Astrocyte (in vitro differentiated cells and primary cell): ENCODE data around the gene VSNL1. TPM values are rescaled to one million over a fixed set of nuclear protein-coding genes. Genes with fewer than 3 reads are reported as not detected.
"Not testable (repeated sequence)": the region's sequence is repeated elsewhere in the genome, so short reads cannot be mapped to it uniquely, and the experiment has no call there.

ENCODE experiments used
- DNase-seq: peaks from one replicate; pipeline ENCODE4 v3.0.0-alpha.2; 2010; ENCODE audit warnings: low read depth
- FAIRE-seq: peaks from 2 replicates; lab custom pipeline; 2011; peaks lifted over from hg19 to GRCh38; lab: Jason Lieb, UNC
- H2AFZ ChIP-seq: 2 replicates; pipeline ENCODE4 v1.6.0; 2012; ENCODE audit warnings: low read depth, low read length, inconsistent platforms
- H3K27ac ChIP-seq: 2 replicates; pipeline ENCODE4 v1.5.1; 2011; ENCODE audit warnings: low read depth, low read length, inconsistent platforms
- H3K27me3 ChIP-seq: 2 replicates; pipeline ENCODE4 v1.6.0; 2011; ENCODE audit warnings: low read length, inconsistent platforms; ENCODE audit not compliant: insufficient read depth
- H3K36me3 ChIP-seq: 2 replicates; pipeline ENCODE4 v1.5.1; 2011; ENCODE audit warnings: low read length, inconsistent platforms; ENCODE audit not compliant: insufficient read depth
- H3K4me1 ChIP-seq: 2 replicates; pipeline ENCODE4 v1.5.1; 2011; ENCODE audit warnings: low read length, inconsistent platforms; ENCODE audit not compliant: insufficient read depth
- H3K4me2 ChIP-seq: 2 replicates; pipeline ENCODE4 v1.6.0; 2012; ENCODE audit warnings: low read length, inconsistent platforms
- H3K4me3 ChIP-seq: 2 replicates; pipeline ENCODE4 v1.5.1; 2011; ENCODE audit warnings: low read depth, mild to moderate bottlenecking, low read length, inconsistent platforms; ENCODE audit not compliant: insufficient read depth
- H3K79me2 ChIP-seq: 2 replicates; pipeline ENCODE4 v1.6.0; 2012; ENCODE audit warnings: mild to moderate bottlenecking, low read length, inconsistent platforms; ENCODE audit not compliant: insufficient read depth
- H3K9ac ChIP-seq: 2 replicates; pipeline ENCODE4 v1.6.0; 2012; ENCODE audit warnings: mild to moderate bottlenecking, low read length, inconsistent platforms
- H3K9me3 ChIP-seq: 2 replicates; pipeline ENCODE4 v1.5.1; 2012; ENCODE audit warnings: low read depth, mild to moderate bottlenecking, low read length, inconsistent platforms; ENCODE audit not compliant: insufficient read depth
- H4K20me1 ChIP-seq: 2 replicates; pipeline ENCODE4 v1.6.0; 2012; ENCODE audit warnings: low read length, inconsistent platforms; ENCODE audit not compliant: insufficient read depth
- H3K27ac Mint-ChIP-seq: one replicate; pipeline ENCODE4 v1.8.0; 2021; ENCODE audit warnings: mild to moderate bottlenecking, mixed read lengths; ENCODE audit not compliant: unreplicated experiment
- H3K27me3 Mint-ChIP-seq: one replicate; pipeline ENCODE4 v1.8.0; 2021; ENCODE audit warnings: low read depth, mixed read lengths; ENCODE audit not compliant: unreplicated experiment
- H3K36me3 Mint-ChIP-seq: one replicate; pipeline ENCODE4 v1.8.0; 2021; ENCODE audit warnings: low read depth, mixed read lengths; ENCODE audit not compliant: unreplicated experiment
- H3K4me1 Mint-ChIP-seq: one replicate; pipeline ENCODE4 v1.8.0; 2021; ENCODE audit warnings: low read depth, mixed read lengths; ENCODE audit not compliant: unreplicated experiment
- H3K4me3 Mint-ChIP-seq: one replicate; pipeline ENCODE4 v1.8.0; 2021; ENCODE audit warnings: mild to moderate bottlenecking, moderate library complexity, mixed read lengths; ENCODE audit not compliant: unreplicated experiment
- H3K9me3 Mint-ChIP-seq: one replicate; pipeline ENCODE4 v1.8.0; 2021; ENCODE audit warnings: mild to moderate bottlenecking, mixed read lengths; ENCODE audit not compliant: unreplicated experiment
- CTCF ChIP-seq: IDR thresholded peaks from 2 replicates; pipeline ENCODE4 v1.5.1; 2011; ENCODE audit warnings: low read depth, mild to moderate bottlenecking, inconsistent platforms, low read length, moderate library complexity; ENCODE audit not compliant: insufficient read depth
- EZH2 ChIP-seq: IDR thresholded peaks from 2 replicates; pipeline ENCODE4 v1.6.1; 2012; ENCODE audit warnings: mild to moderate bottlenecking, low read length, inconsistent platforms; ENCODE audit not compliant: insufficient read depth
- total RNA-seq: library from RNA; stranded (reverse); gene quantifications from 2 replicates; pipeline ENCODE4 v1.2.1, GENCODE V29; 2021

Gene VSNL1
- total RNA-seq, 1 donor from 2014 or later = 0.61 TPM

GRCh38 chr2:17558053-17558452 is 17.6 kb downstream of the VSNL1 start:
- Histone ChIP-seq H3K9me3 (no peaks in the 10 kb centered on the region), H2AFZ (no peak overlapping the region), H3K27me3 (peaks cover 3% of the 10 kb centered on the region), H4K20me1 (no peaks in the 10 kb centered on the region), H3K27ac (no peak overlapping the region), H3K4me3 (no peak overlapping the region), H3K4me1 (peaks cover 3% of the 10 kb centered on the region), H3K4me2 (no peak overlapping the region), H3K9ac (no peak overlapping the region), H3K36me3 (no peaks in the 10 kb centered on the region), H3K79me2 (no peaks in the 10 kb centered on the region)
- H3K4me1 Mint-ChIP-seq = no peaks in the 10 kb centered on the region
- TF ChIP-seq EZH2 (no peak), CTCF (no peak)
- H3K4me3 Mint-ChIP-seq = no peak overlapping the region
- no peaks in the 10 kb centered on the region for H3K27me3 Mint-ChIP-seq
- no peak for FAIRE-seq
- H3K9me3 Mint-ChIP-seq = no peaks in the 10 kb centered on the region
- peak; percentile 52 for DNase-seq
- H3K27ac Mint-ChIP-seq = no peak overlapping the region
- no peaks in the 10 kb centered on the region for H3K36me3 Mint-ChIP-seq

GRCh38 chr2:17558878-17559277 is 18.4 kb downstream of the VSNL1 start:
- no peaks in the 10 kb centered on the region for H3K9me3 ChIP-seq
- H3K4me1 ChIP-seq = peaks cover 3% of the 10 kb centered on the region
- DNase-seq = no peak
- H3K79me2 ChIP-seq = no peaks in the 10 kb centered on the region
- TF ChIP-seq CTCF (no peak), EZH2 (no peak)
- no peak overlapping the region for H3K9ac ChIP-seq
- H3K27ac ChIP-seq = no peak overlapping the region
- Mint-ChIP-seq H3K27me3 (no peaks in the 10 kb centered on the region), H3K4me3 (no peak overlapping the region), H3K4me1 (no peaks in the 10 kb centered on the region), H3K36me3 (no peaks in the 10 kb centered on the region), H3K9me3 (no peaks in the 10 kb centered on the region), H3K27ac (no peak overlapping the region)
- H4K20me1 ChIP-seq = no peaks in the 10 kb centered on the region
- H3K27me3 ChIP-seq = peaks cover 3% of the 10 kb centered on the region
- H3K4me3 ChIP-seq = no peak overlapping the region
- no peaks in the 10 kb centered on the region for H3K36me3 ChIP-seq
- FAIRE-seq = no peak
- no peak overlapping the region for H3K4me2 ChIP-seq
- H2AFZ ChIP-seq = no peak overlapping the region

- H3K36me3 ChIP-seq, H4K20me1 ChIP-seq, H3K9me3 Mint-ChIP-seq, H2AFZ ChIP-seq, H3K4me2 ChIP-seq, H3K4me1 Mint-ChIP-seq, H3K4me1 ChIP-seq, H3K79me2 ChIP-seq, H3K9me3 ChIP-seq, FAIRE-seq, H3K27me3 ChIP-seq, H3K9ac ChIP-seq, H3K36me3 Mint-ChIP-seq, H3K27me3 Mint-ChIP-seq, H3K4me3 ChIP-seq, H3K27ac ChIP-seq, H3K4me3 Mint-ChIP-seq, H3K27ac Mint-ChIP-seq, DNase-seq: not testable (repeated sequence)
These were observed 25.2 kb downstream of the VSNL1 start for GRCh38 chr2:17565726-17566125.
